Activated CD8-positive, alpha-beta memory T cell treated with anti-CD3 and anti-CD28 coated beads for 36 hours (primary cell): Measurements from ENCODE around the gene NOTUM. TPM values are rescaled to one million over a fixed set of nuclear protein-coding genes. Genes with fewer than 3 reads are reported as not detected.
"Not testable (repeated sequence)": the region's sequence is repeated elsewhere in the genome, so short reads cannot be mapped to it uniquely, and the experiment has no call there.

Source experiments
- CTCF ChIA-PET: fragments of 350-600 bp; sonication (Branson Sonifier 250); formaldehyde crosslinking; loops from one replicate; lab custom pipeline; 2021; ENCODE audit warnings: antibody characterized with exemption; lab: Charles Lee
- POLR2A ChIA-PET: fragments of 350-600 bp; sonication (Branson Sonifier 250); formaldehyde crosslinking; loops from one replicate; lab custom pipeline; 2021; ENCODE audit warnings: antibody characterized with exemption; lab: Charles Lee
- total RNA-seq, 2 experiments: library from RNA; stranded (reverse); gene quantifications; one replicate each; pipeline ENCODE4 v1.2.3, GENCODE V29; 2021

NOTUM gene
- total RNA-seq, 2 experiments from 2014 or later: 0.38 to 0.40 TPM

- ChIA-PET CTCF (interaction anchor here (1.4 kb wide), 1 partner anchor 24 kb away, joined by 5 read pairs; no protein-coding TSS in a partner anchor), POLR2A (interaction anchor here (0.6 kb wide), 1 partner anchor 308 kb away, joined by 3 read pairs; no protein-coding TSS in a partner anchor)
These were observed 22.8 kb upstream of the NOTUM start for GRCh38 chr17:81983639-81984373.

- ChIA-PET CTCF (interaction anchor here (1.4 kb wide), 1 partner anchor 24 kb away, joined by 5 read pairs; no protein-coding TSS in a partner anchor), POLR2A (no interaction called here)
These were observed 22.1 kb upstream of the NOTUM start for GRCh38 chr17:81983011-81983638.

DNA sequence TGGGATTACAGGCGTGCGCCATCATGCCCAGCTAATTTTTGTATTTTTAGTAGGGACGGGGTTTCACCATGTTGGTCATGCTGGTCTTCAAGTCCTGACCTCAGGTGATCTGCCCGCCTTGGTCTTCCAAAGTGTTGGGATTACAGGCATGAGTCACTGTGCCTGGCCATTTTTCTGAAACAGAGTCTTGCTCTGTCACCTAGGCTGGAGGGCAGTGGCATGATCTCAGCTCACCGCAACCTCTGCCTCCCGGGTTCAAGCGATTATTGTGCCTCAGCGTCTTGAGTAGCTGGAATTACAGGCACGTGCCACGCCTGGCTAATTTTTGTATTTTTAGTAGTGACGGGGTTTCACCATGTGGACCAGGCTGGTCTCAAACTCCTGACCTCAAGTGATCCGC lies 20.5 kb upstream of the NOTUM start:
- POLR2A ChIA-PET, CTCF ChIA-PET: not testable (repeated sequence)

DNA sequence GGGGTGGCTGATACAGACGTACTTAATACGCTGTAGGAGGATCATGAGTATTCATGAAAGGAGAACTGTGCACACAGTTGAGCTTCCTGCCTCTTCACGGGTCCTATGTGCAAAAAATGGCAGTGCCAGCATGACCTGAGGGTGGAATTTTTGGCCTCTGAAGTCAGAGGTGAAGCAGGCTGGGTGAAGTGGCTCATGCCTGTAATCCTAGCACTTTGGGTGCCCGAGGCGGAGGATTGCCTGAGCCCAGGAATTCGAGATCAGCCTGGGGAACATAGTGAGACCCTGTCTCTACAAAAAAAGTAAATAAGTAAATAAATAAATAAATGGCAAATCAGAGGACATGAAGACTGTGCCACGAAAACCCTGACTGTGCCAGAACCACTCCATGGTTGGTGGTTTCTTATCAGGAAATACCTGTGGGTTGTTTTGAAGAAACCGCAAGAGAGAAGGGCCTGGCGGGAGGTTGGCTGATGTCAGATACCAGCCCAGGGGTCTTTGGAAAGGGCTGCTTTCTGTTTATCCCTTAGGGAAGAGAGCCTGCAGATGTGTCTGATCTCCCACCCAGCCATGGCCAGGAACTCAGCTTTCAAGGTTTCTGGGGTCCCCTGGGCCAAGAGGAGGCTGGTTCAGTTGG lies 19.8 kb upstream of the NOTUM start:
- ChIA-PET CTCF (interaction anchor here (1.2 to 2.7 kb wide), 3 partner anchors 21 to 41 kb away, joined by 4 to 9 read pairs (median 4); partner anchors contain the start of gene NOTUM), POLR2A (no interaction called here)

GRCh38 chr17:81980122-81980521 lies 19.1 kb upstream of the NOTUM start:
- CTCF ChIA-PET: interaction anchor here (1.2 to 2.7 kb wide), 3 partner anchors 20 to 41 kb away, joined by 4 to 9 read pairs (median 4); partner anchors contain the start of gene NOTUM
- POLR2A ChIA-PET: no interaction called here

DNA sequence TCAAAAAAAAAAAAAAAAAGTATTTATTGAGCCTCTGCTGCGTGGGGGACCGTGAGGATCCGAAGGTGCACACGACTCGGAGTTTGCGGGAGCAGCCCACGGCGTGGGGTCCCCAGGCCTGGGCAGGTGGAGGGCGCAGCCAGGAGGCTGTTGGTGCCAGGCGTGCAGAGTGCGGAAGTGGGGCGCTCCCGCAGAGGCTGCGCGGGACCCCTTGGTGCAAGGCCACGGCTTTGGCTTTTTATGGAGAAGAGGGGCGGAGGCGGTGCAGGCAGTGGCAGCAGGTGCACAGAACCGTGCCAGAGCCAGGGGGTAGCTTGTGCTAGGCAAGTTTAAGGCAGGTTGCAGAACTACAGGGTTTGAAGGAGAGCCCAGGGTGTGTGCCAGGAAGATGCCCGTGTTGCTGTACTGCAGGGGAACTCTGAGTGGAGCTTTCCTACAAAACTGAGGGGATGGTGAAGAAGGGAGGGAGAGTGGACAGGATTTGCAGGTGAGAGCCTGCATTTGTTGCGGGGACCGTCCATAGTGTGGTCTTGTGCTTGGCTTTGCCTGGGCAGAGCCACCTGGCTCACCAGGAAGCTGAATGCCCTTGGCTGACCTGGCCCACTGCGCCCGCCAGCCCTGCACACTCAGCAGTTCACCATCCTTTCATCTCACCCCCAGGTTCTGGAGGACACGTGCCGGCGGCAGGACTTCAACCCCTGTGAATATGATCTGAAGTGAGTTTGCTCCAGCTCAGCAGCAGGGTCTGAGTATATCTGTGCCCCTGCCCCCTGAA lies 17.7 kb upstream of the NOTUM start:
- ChIA-PET CTCF (interaction anchor here (0.6 to 2.7 kb wide), 3 partner anchors 18 to 119 kb away, joined by 3 to 9 read pairs (median 3); partner anchors contain the start of gene NOTUM), POLR2A (interaction anchor here (0.5 kb wide), 1 partner anchor 91 kb away, joined by 9 read pairs; no protein-coding TSS in a partner anchor)

DNA sequence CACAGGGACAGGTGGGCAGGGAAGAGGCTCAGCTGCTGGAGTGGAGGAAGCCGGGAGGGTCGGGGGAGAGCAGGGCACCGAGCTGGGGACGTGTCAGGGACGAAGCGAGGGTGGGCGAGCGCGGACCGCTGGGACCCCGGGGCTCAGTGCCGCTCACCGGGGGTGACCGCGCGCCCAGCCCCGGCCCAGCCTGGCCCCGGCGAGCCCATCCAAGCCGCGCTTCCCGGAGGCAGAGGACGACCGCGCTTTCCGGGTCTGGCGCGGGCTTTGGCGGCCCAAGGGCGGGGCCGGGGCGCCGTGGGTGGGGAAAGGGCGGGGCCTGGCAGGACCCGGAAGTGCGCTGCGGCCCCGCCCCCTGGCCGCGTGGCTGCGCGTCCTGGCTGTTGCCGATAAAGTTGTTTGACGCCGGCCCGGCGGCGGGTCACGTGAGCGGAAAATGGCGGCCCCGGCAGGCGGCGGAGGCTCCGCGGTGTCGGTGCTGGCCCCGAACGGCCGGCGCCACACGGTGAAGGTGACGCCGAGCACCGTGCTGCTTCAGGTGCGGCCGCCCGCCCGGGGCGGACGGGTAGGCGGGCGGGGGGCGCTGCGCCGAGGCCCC lies 16.3 kb upstream of the NOTUM start, which contains the start of gene ASPSCR1:
ASPSCR1 (plus strand) TSS at position 419 of the 598 bp plus-strand sequence; CDS start at position 437, 18 bp downstream.
- POLR2A ChIA-PET: interaction anchor here (0.9 to 1.8 kb wide), 4 partner anchors 10 to 53 kb away, joined by 3 to 11 read pairs (median 4); no protein-coding TSS in a partner anchor
- CTCF ChIA-PET: interaction anchor here (1.1 to 3.3 kb wide), 2 partner anchors 17 to 44 kb away, joined by 5 to 16 read pairs; partner anchors contain the start of gene NOTUM

GRCh38 chr17:81976332-81977210 lies 15.6 kb upstream of the NOTUM start:
- ChIA-PET POLR2A (interaction anchor here (0.9 to 1.8 kb wide), 4 partner anchors 9 to 54 kb away, joined by 3 to 11 read pairs (median 4); no protein-coding TSS in a partner anchor), CTCF (interaction anchor here (1.1 to 3.3 kb wide), 2 partner anchors 17 to 45 kb away, joined by 5 to 16 read pairs; partner anchors contain the start of gene NOTUM)

GRCh38 chr17:81973432-81973831 lies 12.4 kb upstream of the NOTUM start:
- ChIA-PET POLR2A (no interaction called here), CTCF (no interaction called here)

- CTCF ChIA-PET: interaction anchor here (0.7 to 2.3 kb wide), 2 partner anchors 9 to 232 kb away, joined by 3 to 8 read pairs; partner anchors contain the start of gene NOTUM
- POLR2A ChIA-PET: interaction anchor here (0.7 kb wide), 1 partner anchor 130 kb away, joined by 5 read pairs; no protein-coding TSS in a partner anchor
These were observed 8.1 kb upstream of the NOTUM start for GRCh38 chr17:81968850-81969812.

DNA sequence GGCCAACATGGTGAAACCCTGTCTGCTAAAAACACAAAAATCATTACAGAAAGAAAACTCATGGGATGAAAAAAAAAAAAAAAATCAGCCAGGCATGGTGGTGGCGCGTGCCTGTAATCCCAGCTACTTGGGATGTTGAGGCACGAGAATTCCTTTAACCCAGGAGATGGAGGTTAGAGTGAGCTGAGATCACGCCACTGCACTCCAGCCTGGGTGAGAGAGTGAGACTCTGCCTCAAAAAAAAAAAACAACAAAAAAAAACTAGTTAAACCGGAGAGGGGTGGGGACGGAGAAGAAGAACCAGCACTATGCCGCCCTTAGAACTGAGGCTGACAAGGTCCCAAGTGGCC lies 7.4 kb upstream of the NOTUM start:
- ChIA-PET POLR2A (interaction anchor here (0.7 to 1.5 kb wide), 3 partner anchors 8 to 131 kb away, joined by 3 to 11 read pairs (median 5); partner anchors contain the start of gene ASPSCR1), CTCF (interaction anchor here (0.6 to 2.3 kb wide), 4 partner anchors 8 to 318 kb away, joined by 3 to 8 read pairs (median 5); partner anchors contain the start of genes CENPX and NOTUM)

GRCh38 chr17:81967533-81968395 lies 6.8 kb upstream of the NOTUM start:
- ChIA-PET POLR2A (interaction anchor here (0.7 to 1.5 kb wide), 4 partner anchors 9 to 132 kb away, joined by 3 to 11 read pairs (median 4); partner anchors contain the start of genes ASPSCR1 and CENPX), CTCF (interaction anchor here (0.6 to 2.3 kb wide), 4 partner anchors 8 to 317 kb away, joined by 4 to 8 read pairs (median 7); partner anchors contain the start of genes CENPX and NOTUM)

DNA sequence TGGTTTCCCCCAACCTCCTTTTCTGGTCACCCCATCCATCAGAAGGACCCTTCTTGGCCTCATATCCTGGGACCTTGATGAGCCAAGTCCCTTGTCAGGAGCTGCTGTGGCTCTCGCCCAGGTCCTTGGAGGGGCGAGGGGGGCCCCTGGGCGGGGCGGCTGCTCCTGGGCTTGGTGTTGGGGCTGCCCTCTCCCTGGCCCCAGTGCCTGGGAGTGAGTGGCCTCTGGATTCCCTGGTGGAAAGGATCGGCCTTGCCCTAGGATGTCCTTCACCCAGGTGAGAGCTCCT lies 6.2 kb upstream of the NOTUM start:
- POLR2A ChIA-PET: interaction anchor here (1.1 to 1.5 kb wide), 2 partner anchors 10 to 55 kb away, joined by 3 to 11 read pairs; partner anchors contain the start of genes ASPSCR1 and CENPX
- CTCF ChIA-PET: interaction anchor here (1.1 to 2.3 kb wide), 3 partner anchors 7 to 55 kb away, joined by 6 to 8 read pairs (median 8); partner anchors contain the start of genes CENPX and NOTUM
